HG02970 (cell line): ENCODE measurements around the gene GUCY2D.
"Not testable (repeated sequence)": the region's sequence is repeated elsewhere in the genome, so short reads cannot be mapped to it uniquely, and the experiment has no call there.

Experiments used
- ATAC-seq: cut with Tn5 transposase; IDR thresholded peaks from one replicate; pipeline ENCODE4 v1.9.1; 2021; ENCODE audit warnings: mild to moderate bottlenecking, moderate library complexity, moderate number of reproducible peaks; ENCODE audit not compliant: unreplicated experiment, low FRiP score

GUCY2D gene

GRCh38 chr17:8041249-8041928, 39.0 kb downstream of the GUCY2D start:
- no peak for ATAC-seq

GRCh38 chr17:8041979-8042378, 39.6 kb downstream of the GUCY2D start:
- ATAC-seq, result no peak

- no peak for ATAC-seq
These were observed 42.7 kb downstream of the GUCY2D start for GRCh38 chr17:8044819-8045810.

- no peak for ATAC-seq
These were observed 44.0 kb downstream of the GUCY2D start for GRCh38 chr17:8046306-8046928.

GRCh38 chr17:8046929-8047768, 44.7 kb downstream of the GUCY2D start:
- ATAC-seq, result no peak

- no peak for ATAC-seq
These were observed 45.3 kb downstream of the GUCY2D start for GRCh38 chr17:8047769-8048110.

- ATAC-seq, result no peak
These were observed 45.8 kb downstream of the GUCY2D start for GRCh38 chr17:8048236-8048635.

GRCh38 chr17:8048736-8049135, 46.3 kb downstream of the GUCY2D start:
- ATAC-seq, result no peak

- no peak for ATAC-seq
These were observed 49.4 kb downstream of the GUCY2D start for GRCh38 chr17:8051831-8052230.

GRCh38 chr17:8052256-8053252, 50.1 kb downstream of the GUCY2D start:
- ATAC-seq, result no peak

- ATAC-seq, result no peak
These were observed 51.2 kb downstream of the GUCY2D start for GRCh38 chr17:8053600-8053999.

GRCh38 chr17:8055851-8056231, 53.4 kb downstream of the GUCY2D start:
- ATAC-seq, result no peak

GRCh38 chr17:8056232-8056975, 54.0 kb downstream of the GUCY2D start:
- ATAC-seq, result no peak

GRCh38 chr17:8056976-8057625, 54.7 kb downstream of the GUCY2D start:
- no peak for ATAC-seq

GRCh38 chr17:8057691-8058114, 55.3 kb downstream of the GUCY2D start:
- no peak for ATAC-seq

- no peak for ATAC-seq
These were observed 56.7 kb downstream of the GUCY2D start for GRCh38 chr17:8059131-8059530.

- no peak for ATAC-seq
These were observed 57.9 kb downstream of the GUCY2D start for GRCh38 chr17:8060274-8060673.

- ATAC-seq, result not testable (repeated sequence)
These were observed 59.4 kb downstream of the GUCY2D start for GRCh38 chr17:8061851-8062250.
